Naive B cell (primary cell): Measurements from ENCODE around the gene HGFAC. TPM values are rescaled to one million over a fixed set of nuclear protein-coding genes. Genes with fewer than 3 reads are reported as not detected.

ENCODE experiments used
- ATAC-seq, 2 donors: fragments of 150-1000 bp; cut with Tn5 transposase; 2 replicates each; pipeline ENCODE4 v1.10.0; 2021; ENCODE audit warnings: low read depth in 2 of 2, mild to moderate bottlenecking in 2 of 2, moderate library complexity in 2 of 2
- DNase-seq: peaks from one replicate; pipeline ENCODE4 v3.0.0; 2022
- H3K27ac Mint-ChIP-seq, 6 donors: one replicate each; pipeline ENCODE4 v1.8.0; 2020 to 2022; ENCODE audit warnings: mild to moderate bottlenecking in 6 of 6, mixed read lengths in 6 of 6, moderate library complexity in 5 of 6, inconsistent platforms in 2 of 6
- H3K27me3 Mint-ChIP-seq, 3 donors: one replicate each; pipeline ENCODE4 v1.8.0; 2021 to 2022; ENCODE audit warnings: mixed read lengths in 3 of 3, mild to moderate bottlenecking in 1 of 3
- H3K36me3 Mint-ChIP-seq, 2 donors: one replicate each; pipeline ENCODE4 v1.8.0; 2020 to 2022; ENCODE audit warnings: mixed read lengths in 2 of 2, inconsistent platforms in 1 of 2, mild to moderate bottlenecking in 1 of 2
- H3K4me1 Mint-ChIP-seq, 3 donors: one replicate each; pipeline ENCODE4 v1.8.0; 2020 to 2022; ENCODE audit warnings: mixed read lengths in 3 of 3, inconsistent platforms in 1 of 3, mild to moderate bottlenecking in 1 of 3, moderate library complexity in 1 of 3
- H3K4me3 Mint-ChIP-seq, 8 donors: one replicate each; pipeline ENCODE4 v1.8.0; 2020 to 2022; ENCODE audit warnings: mild to moderate bottlenecking in 8 of 8, mixed read lengths in 8 of 8, moderate library complexity in 8 of 8, inconsistent platforms in 2 of 8
- H3K9me3 Mint-ChIP-seq, 7 donors: one replicate each; pipeline ENCODE4 v1.8.0; 2020 to 2022; ENCODE audit warnings: mixed read lengths in 7 of 7, mild to moderate bottlenecking in 5 of 7, inconsistent platforms in 2 of 7, moderate library complexity in 1 of 7
- polyA plus RNA-seq, 6 donors: library from polyadenylated mRNA; unstranded; fragments of 300-500 nt; fragmentation: Illumina TruSeq; gene quantifications; one replicate each; pipeline ENCODE4 v1.2.3, GENCODE V29; 2021; ENCODE audit warnings: low read depth in 6 of 6

HGFAC gene
- polyA plus RNA-seq, 6 donors from 2014 or later, result not detected

GRCh38 chr4:3434881-3435685 is 6.7 kb upstream of the HGFAC start:
- Mint-ChIP-seq H3K36me3 (no peaks in the 10 kb centered on the region), H3K4me3 (no peak overlapping the region), H3K27me3 (no peaks in the 10 kb centered on the region), H3K27ac (no peak overlapping the region), H3K9me3 (no peaks in the 10 kb centered on the region), H3K4me1 (peaks cover 0 to 2% (median 0%) of the 10 kb centered on the region in 3 donors)
- DNase-seq (no peak), ATAC-seq (no peak)

DNA sequence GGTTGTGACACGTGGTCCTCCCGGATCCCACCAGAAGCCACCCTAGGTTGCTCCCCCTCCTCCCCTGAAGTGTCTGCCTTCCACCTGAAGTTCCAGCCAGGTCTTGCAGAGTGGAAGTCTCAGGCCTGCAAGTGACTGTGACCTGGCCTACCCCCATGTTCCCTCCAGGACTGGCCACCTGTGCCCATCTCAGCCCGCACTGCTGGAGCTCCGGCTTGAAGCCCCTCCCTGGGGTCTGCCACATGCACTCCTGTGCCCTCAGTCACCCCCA is 6.1 kb upstream of the HGFAC start:
- DNase-seq (no peak), ATAC-seq (no peak)
- Mint-ChIP-seq H3K27ac (peak overlapping the region in 1 of 6 donors; percentile 76), H3K4me1 (peaks cover 0 to 2% (median 0%) of the 10 kb centered on the region in 3 donors), H3K27me3 (no peaks in the 10 kb centered on the region), H3K36me3 (no peaks in the 10 kb centered on the region), H3K9me3 (no peaks in the 10 kb centered on the region), H3K4me3 (no peak overlapping the region)

DNA sequence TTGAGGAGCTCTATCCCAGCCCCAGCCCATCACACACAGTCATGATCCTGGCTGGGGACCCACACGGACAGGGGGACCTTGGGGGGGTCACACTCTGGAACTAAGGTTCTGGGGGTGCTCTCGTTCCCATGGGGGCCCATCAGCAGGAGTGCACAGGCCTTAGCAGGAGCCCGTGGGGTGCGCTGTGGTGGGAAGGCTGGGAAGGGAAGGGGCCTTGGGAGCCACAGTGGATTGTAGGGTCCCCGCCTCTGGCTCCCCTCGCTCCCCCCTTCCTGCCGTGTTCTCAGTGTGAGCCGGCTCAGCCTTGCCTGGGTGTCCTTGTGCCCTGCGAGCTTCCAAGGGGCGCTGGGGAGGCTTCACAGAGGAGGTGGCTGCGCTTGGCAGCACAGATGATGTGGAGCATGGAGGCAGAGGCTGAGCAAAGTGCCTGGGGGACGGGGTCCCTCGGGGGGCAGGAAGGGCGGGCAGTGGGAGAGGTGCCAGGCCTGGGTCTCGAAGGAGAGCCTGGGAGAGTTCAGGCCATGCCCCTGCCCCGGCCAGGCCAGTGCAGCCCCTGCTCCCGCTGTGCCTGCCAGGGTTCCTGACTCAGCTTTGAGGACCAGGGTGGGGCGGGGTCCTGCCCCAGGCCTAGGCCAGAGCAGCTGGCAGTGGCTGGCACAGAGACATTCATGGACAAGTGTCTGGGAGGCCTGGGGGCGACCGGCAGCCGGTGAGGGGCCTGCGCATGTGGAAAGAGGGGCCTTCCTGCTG is 5.5 kb upstream of the HGFAC start:
- no peak overlapping the region for H3K27ac Mint-ChIP-seq
- no peak overlapping the region for H3K4me3 Mint-ChIP-seq
- DNase-seq, result no peak
- H3K27me3 Mint-ChIP-seq, result no peaks in the 10 kb centered on the region
- ATAC-seq, result no peak
- H3K36me3 Mint-ChIP-seq, result no peaks in the 10 kb centered on the region
- H3K4me1 Mint-ChIP-seq, result peaks cover 0 to 2% (median 0%) of the 10 kb centered on the region in 3 donors
- no peaks in the 10 kb centered on the region for H3K9me3 Mint-ChIP-seq

DNA sequence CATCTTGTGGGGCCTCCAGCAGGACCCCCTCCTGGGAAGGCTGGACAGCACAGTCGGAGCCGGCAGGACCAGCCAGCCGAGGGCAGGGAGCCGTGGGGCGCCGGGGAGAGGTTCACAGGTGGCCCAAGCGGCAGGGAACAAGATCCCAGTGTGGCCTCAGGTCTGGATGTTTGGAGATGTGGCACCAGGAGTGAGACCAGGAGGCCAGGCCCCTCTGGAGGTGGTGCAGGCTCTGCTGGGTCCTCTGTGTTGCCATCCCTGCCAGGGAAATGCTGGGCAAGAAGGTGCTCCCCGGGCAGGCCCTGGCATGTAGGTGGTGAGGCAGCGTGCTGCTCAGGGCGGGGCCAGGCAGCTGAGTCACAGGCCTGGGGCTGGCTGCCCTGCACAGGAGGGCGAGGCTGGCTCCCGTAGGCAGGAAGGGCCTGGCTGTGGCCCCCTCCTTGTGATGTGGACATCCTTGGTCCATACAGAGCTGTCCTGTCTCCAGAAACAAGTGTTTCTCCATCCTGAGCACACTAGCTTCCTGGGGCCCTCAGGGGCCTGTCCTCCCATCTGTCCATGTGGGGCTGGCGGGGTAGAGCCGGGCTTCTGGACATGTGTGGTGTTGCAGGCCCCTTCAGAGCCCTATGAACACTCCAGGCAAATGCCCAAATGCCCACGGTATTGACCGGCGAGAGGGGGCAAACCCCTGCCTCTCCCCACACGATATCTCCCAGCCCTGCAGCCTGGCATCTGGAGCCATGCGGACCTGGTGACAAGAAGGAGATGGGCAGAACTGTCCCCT is 4.8 kb upstream of the HGFAC start:
- DNase-seq, result no peak
- no peaks in the 10 kb centered on the region for H3K36me3 Mint-ChIP-seq

DNA sequence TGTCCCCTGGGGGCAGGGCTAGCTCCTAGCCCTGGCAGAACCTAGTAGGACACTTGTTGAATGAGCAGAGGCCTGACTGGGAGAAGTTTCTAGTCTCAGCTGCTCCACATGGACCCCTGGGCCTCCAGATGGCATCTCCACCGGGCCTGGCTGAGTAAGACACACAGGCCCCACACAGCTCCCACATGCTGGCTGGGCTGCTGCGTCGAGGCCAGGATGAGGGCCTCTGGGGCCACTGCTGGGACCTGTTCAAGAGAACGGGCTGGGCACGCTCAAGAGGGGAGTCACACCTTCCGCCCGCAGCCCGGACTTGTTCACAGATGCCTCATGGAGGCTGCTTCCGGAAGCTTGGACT is 4.2 kb upstream of the HGFAC start:
- DNase-seq (no peak), ATAC-seq (no peak)
- Mint-ChIP-seq H3K4me3 (no peak overlapping the region), H3K27me3 (no peaks in the 10 kb centered on the region), H3K9me3 (no peaks in the 10 kb centered on the region), H3K36me3 (no peaks in the 10 kb centered on the region), H3K4me1 (peaks cover 0 to 2% (median 0%) of the 10 kb centered on the region in 3 donors), H3K27ac (peak overlapping the region in 1 of 6 donors; percentile 59)

More for the DNA sequence above, 4.8 kb upstream of the HGFAC start:
- H3K9me3 Mint-ChIP-seq, result no peaks in the 10 kb centered on the region
- no peak for ATAC-seq
- H3K27me3 Mint-ChIP-seq, result no peaks in the 10 kb centered on the region
- no peak overlapping the region for H3K27ac Mint-ChIP-seq
- H3K4me3 Mint-ChIP-seq, result no peak overlapping the region
- peaks cover 0 to 2% (median 0%) of the 10 kb centered on the region in 3 donors for H3K4me1 Mint-ChIP-seq

- peaks cover 0 to 2% (median 0%) of the 10 kb centered on the region in 3 donors for H3K4me1 Mint-ChIP-seq
- H3K36me3 Mint-ChIP-seq, result no peaks in the 10 kb centered on the region
- no peak for ATAC-seq
- DNase-seq, result no peak
- no peaks in the 10 kb centered on the region for H3K27me3 Mint-ChIP-seq
- no peaks in the 10 kb centered on the region for H3K9me3 Mint-ChIP-seq
- no peak overlapping the region for H3K4me3 Mint-ChIP-seq
- H3K27ac Mint-ChIP-seq, result no peak overlapping the region
These were observed 3.5 kb upstream of the HGFAC start for GRCh38 chr4:3437998-3438846.

- Mint-ChIP-seq H3K36me3 (no peaks in the 10 kb centered on the region), H3K4me3 (no peak overlapping the region), H3K4me1 (no peaks in the 10 kb centered on the region), H3K9me3 (no peaks in the 10 kb centered on the region), H3K27me3 (no peaks in the 10 kb centered on the region), H3K27ac (peak overlapping the region in 1 of 6 donors; percentile 20)
- DNase-seq (no peak), ATAC-seq (no peak)
These were observed 3.0 kb upstream of the HGFAC start for GRCh38 chr4:3438847-3439180.

DNA sequence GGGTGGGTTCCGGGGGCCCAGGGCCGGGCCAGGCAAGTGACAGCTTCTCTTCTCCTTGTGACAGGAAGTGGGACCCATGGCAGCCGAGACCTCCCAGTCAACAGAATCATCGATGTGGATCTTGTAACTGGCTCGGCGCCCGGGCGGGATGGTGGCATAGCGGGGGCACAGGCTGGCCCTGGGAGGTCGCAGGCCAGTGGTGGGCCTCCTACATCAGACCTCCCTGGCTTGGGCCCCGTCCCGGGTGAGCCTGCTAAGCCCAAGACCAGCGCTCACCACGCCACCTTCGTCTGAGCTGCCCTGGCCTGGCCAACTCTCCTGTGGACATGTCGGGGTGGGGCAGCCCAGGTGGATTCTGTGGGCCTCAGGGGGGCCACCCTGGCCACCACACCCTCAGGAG is 2.4 kb upstream of the HGFAC start:
- H3K27me3 Mint-ChIP-seq, result no peaks in the 10 kb centered on the region
- H3K36me3 Mint-ChIP-seq, result no peaks in the 10 kb centered on the region
- no peak for DNase-seq
- no peaks in the 10 kb centered on the region for H3K4me1 Mint-ChIP-seq
- no peak overlapping the region for H3K4me3 Mint-ChIP-seq
- no peaks in the 10 kb centered on the region for H3K9me3 Mint-ChIP-seq
- ATAC-seq, result no peak
- no peak overlapping the region for H3K27ac Mint-ChIP-seq

GRCh38 chr4:3440011-3440410 is 1.8 kb upstream of the HGFAC start:
- H3K27ac Mint-ChIP-seq, result no peak overlapping the region
- no peak overlapping the region for H3K4me3 Mint-ChIP-seq
- H3K9me3 Mint-ChIP-seq, result no peaks in the 10 kb centered on the region
- ATAC-seq (no peak), DNase-seq (no peak)
- no peaks in the 10 kb centered on the region for H3K27me3 Mint-ChIP-seq
- H3K36me3 Mint-ChIP-seq, result no peaks in the 10 kb centered on the region
- no peaks in the 10 kb centered on the region for H3K4me1 Mint-ChIP-seq

GRCh38 chr4:3440979-3441500 is 728 bp upstream of the HGFAC start:
- no peak for DNase-seq
- no peak for ATAC-seq
- Mint-ChIP-seq H3K4me3 (no peak overlapping the region), H3K9me3 (no peaks in the 10 kb centered on the region), H3K27ac (no peak overlapping the region), H3K4me1 (no peaks in the 10 kb centered on the region), H3K27me3 (no peaks in the 10 kb centered on the region), H3K36me3 (no peaks in the 10 kb centered on the region)

GRCh38 chr4:3442460-3442958 is 741 bp downstream of the HGFAC start:
- Mint-ChIP-seq H3K9me3 (no peaks in the 10 kb centered on the region), H3K4me3 (no peak overlapping the region)
- ATAC-seq, result no peak

GRCh38 chr4:3442959-3443749 is 1.4 kb downstream of the HGFAC start:
- Mint-ChIP-seq H3K27ac (no peak overlapping the region), H3K36me3 (no peaks in the 10 kb centered on the region), H3K27me3 (no peaks in the 10 kb centered on the region), H3K4me1 (no peaks in the 10 kb centered on the region), H3K4me3 (no peak overlapping the region), H3K9me3 (no peaks in the 10 kb centered on the region)
- peak; percentile 48 for DNase-seq
- ATAC-seq, result peak; percentile 74 to 82

More at GRCh38 chr4:3442460-3442958, 741 bp downstream of the HGFAC start:
- no peak for DNase-seq
- H3K36me3 Mint-ChIP-seq, result no peaks in the 10 kb centered on the region
- H3K27me3 Mint-ChIP-seq, result no peaks in the 10 kb centered on the region
- H3K27ac Mint-ChIP-seq, result no peak overlapping the region
- H3K4me1 Mint-ChIP-seq, result no peaks in the 10 kb centered on the region
